Measurements from ENCODE around the gene IPO4.

Gene IPO4

GRCh38 chr14:24234095-24235005 is 45.7 kb upstream of the IPO4 start:
- no peak overlapping the region for H3K4me3 ChIP-seq (ENCODE audit: control insufficient read depth, low read depth, low read length)
- no peak for DNase-seq (ENCODE audit: low read depth)

GRCh38 chr14:24233538-24233866 is 44.9 kb upstream of the IPO4 start:
- peak overlapping the region; percentile 66 for H3K4me3 ChIP-seq (ENCODE audit: control insufficient read depth, low read depth, low read length)
- TF ChIP-seq CTCF (IDR thresholded peaks at IDR 0.05; ENCODE audit: control insufficient read depth, insufficient read depth, low read depth, low read length, missing control alignments): no peak
- DNase-seq (ENCODE audit: low read depth): no peak

More at GRCh38 chr14:24234095-24235005, 45.7 kb upstream of the IPO4 start:
- no peak for TF ChIP-seq CTCF (IDR thresholded peaks at IDR 0.05; ENCODE audit: control insufficient read depth, insufficient read depth, low read depth, low read length, missing control alignments)

- no peak for TF ChIP-seq CTCF (IDR thresholded peaks at IDR 0.05; ENCODE audit: control insufficient read depth, insufficient read depth, low read depth, low read length, missing control alignments)
- DNase-seq (ENCODE audit: low read depth): no peak
- H3K4me3 ChIP-seq (ENCODE audit: control insufficient read depth, low read depth, low read length): peak within 1 kb of the TSS; percentile 66
Observed at GRCh38 chr14:24232645-24233537, 44.3 kb upstream of the IPO4 start, which contains the start of gene GMPR2. TSS of gene GMPR2 (plus strand) at chr14:24232929. CDS start at chr14:24233254, 325 bp downstream.

GRCh38 chr14:24232121-24232644 is 43.6 kb upstream of the IPO4 start, which contains the start of gene NEDD8:
TSS of gene NEDD8 (minus strand) at chr14:24232367. CDS start at chr14:24232267, 100 bp downstream.
- DNase-seq (ENCODE audit: low read depth): peak; percentile 75
- TF ChIP-seq CTCF (IDR thresholded peaks at IDR 0.05; ENCODE audit: control insufficient read depth, insufficient read depth, low read depth, low read length, missing control alignments): no peak
- peak within 1 kb of the TSS; percentile 66 for H3K4me3 ChIP-seq (ENCODE audit: control insufficient read depth, low read depth, low read length)

- no peak for DNase-seq (ENCODE audit: low read depth)
- no peak for TF ChIP-seq CTCF (IDR thresholded peaks at IDR 0.05; ENCODE audit: control insufficient read depth, insufficient read depth, low read depth, low read length, missing control alignments)
- peak overlapping the region; percentile 66 for H3K4me3 ChIP-seq (ENCODE audit: control insufficient read depth, low read depth, low read length)
Observed at GRCh38 chr14:24231263-24232120, 42.9 kb upstream of the IPO4 start.

Measured in AG09309 (cell line).